Stimulated activated CD8-positive, alpha-beta memory T cell treated with anti-CD3 and anti-CD28 coated beads, Interleukin-4, amount 100 ng/mL, for 24 hours (primary cell): ENCODE measurements around the gene SIK3.

ENCODE experiments used
- DNase-seq: peaks from one replicate; pipeline ENCODE4 v3.0.0-alpha.2; 2020; ENCODE audit warnings: low read depth

SIK3 gene

GRCh38 chr11:116793772-116794097, 304.5 kb downstream of the SIK3 start:
- DNase-seq: no peak
